Activated CD8-positive, alpha-beta T cell treated with anti-CD3 and anti-CD28 coated beads for 36 hours (primary cell): ENCODE data around the gene LMNA. TPM values are rescaled to one million over a fixed set of nuclear protein-coding genes. Genes with fewer than 3 reads are reported as not detected.

Experiments used
- ATAC-seq: fragments of 200-7000 bp; cut with Tn5 transposase; one replicate; pipeline ENCODE4 v1.10.0; 2021; ENCODE audit warnings: mild to moderate bottlenecking, moderate library complexity
- CTCF ChIA-PET: fragments of 350-600 bp; sonication (Branson Sonifier 250); formaldehyde crosslinking; loops from one replicate; lab custom pipeline; 2021; ENCODE audit warnings: antibody characterized with exemption; lab: Charles Lee
- POLR2A ChIA-PET: fragments of 350-600 bp; sonication (Branson Sonifier 250); formaldehyde crosslinking; loops from one replicate; lab custom pipeline; 2021; ENCODE audit warnings: antibody characterized with exemption; lab: Charles Lee
- DNase-seq: peaks from one replicate; pipeline ENCODE4 v3.0.0-alpha.2; 2020
- H3K27ac Mint-ChIP-seq: one replicate; pipeline ENCODE4 v1.8.0; 2021; ENCODE audit warnings: mild to moderate bottlenecking, mixed read lengths
- H3K27me3 Mint-ChIP-seq: one replicate; pipeline ENCODE4 v1.8.0; 2021; ENCODE audit warnings: mixed read lengths
- H3K36me3 Mint-ChIP-seq: one replicate; pipeline ENCODE4 v1.8.0; 2021; ENCODE audit warnings: low read depth, mixed read lengths
- H3K4me1 Mint-ChIP-seq: one replicate; pipeline ENCODE4 v1.8.0; 2021; ENCODE audit warnings: low read depth, mixed read lengths
- H3K4me3 Mint-ChIP-seq: one replicate; pipeline ENCODE4 v1.8.0; 2021; ENCODE audit warnings: mild to moderate bottlenecking, moderate library complexity, mixed read lengths
- H3K9me3 Mint-ChIP-seq: one replicate; pipeline ENCODE4 v1.8.0; 2021; ENCODE audit warnings: mixed read lengths
- CTCF ChIP-seq: fragments of 200-600 bp; IDR thresholded peaks from one replicate; pipeline ENCODE4 v1.8.0; 2022; ENCODE audit warnings: antibody characterized with exemption, mild to moderate bottlenecking
- intact Hi-C: fragments of 100-400 bp; cut with micrococcal nuclease; formaldehyde crosslinking; loops from one replicate; pipeline ENCODE4 v1.10.0; 2022
- total RNA-seq, 2 experiments: library from RNA; stranded (reverse); gene quantifications; one replicate each; pipeline ENCODE4 v1.2.3, GENCODE V29; 2021

Gene LMNA
- total RNA-seq, 2 experiments from 2014 or later: 51.8 to 56.6 TPM

DNA sequence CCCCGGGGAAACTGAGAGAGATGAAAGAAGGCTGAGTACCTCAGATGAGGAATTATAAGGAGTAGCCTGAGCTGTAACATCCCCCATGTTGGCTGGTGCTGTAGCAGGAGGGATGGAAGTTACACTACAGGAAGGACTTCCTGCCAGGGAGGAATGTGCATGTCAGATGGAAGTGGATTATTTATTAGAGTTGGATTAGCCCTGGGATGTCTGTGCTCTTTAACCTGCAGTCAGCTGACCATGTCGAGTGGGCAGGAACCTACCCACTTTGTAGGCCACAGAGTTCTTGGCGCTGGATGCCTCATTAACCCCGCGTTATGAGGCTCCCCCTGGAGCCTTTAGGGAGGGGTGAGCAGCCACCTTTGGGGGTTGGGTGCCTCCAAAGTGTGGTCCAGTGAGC, 38.1 kb downstream of the LMNA start:
- Mint-ChIP-seq H3K4me3 (no peak overlapping the region), H3K36me3 (peaks cover 2% of the 10 kb centered on the region), H3K4me1 (peaks cover 85% of the 10 kb centered on the region), H3K27me3 (no peaks in the 10 kb centered on the region), H3K27ac (peak overlapping the region; percentile 75), H3K9me3 (no peaks in the 10 kb centered on the region)
- CTCF ChIA-PET: interaction anchor here (0.9 to 13.2 kb wide), 5 partner anchors 11 to 71 kb away, joined by 3 to 269 read pairs (median 4); no protein-coding TSS in a partner anchor
- DNase-seq (peak; percentile 64), ATAC-seq (peak; percentile 17)
- POLR2A ChIA-PET: interaction anchor here (1.7 to 7.4 kb wide), 3 partner anchors 12 to 71 kb away, joined by 4 to 60 read pairs (median 24); partner anchors contain the start of gene PMF1
- intact Hi-C loops: no loop called here
- no peak for TF ChIP-seq CTCF

DNA sequence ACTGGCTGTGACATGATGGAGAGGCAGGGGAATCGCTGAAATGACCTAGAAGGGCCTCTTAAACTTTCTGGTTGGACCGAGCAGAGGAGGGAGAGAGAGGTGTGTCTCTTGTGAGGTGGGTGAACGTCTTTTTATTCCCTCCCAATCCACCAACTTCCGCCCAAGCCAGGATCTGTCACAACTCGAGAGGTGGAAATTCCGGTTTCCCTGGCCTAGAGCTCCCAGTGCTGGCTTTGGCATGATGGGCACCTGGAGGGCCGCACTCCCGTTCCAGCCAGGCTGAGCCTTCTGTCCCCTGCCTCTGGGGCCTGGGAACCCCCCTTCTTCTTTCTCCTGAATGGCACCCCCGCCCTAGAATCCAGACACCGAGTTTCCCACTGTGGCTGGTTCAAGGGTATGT, 38.9 kb downstream of the LMNA start, which contains the start of gene SEMA4A:
SEMA4A (plus strand) TSS at position 224 of the 400 bp plus-strand sequence. CDS start 994 bp downstream, outside the sequence.
- Mint-ChIP-seq H3K27me3 (no peaks in the 10 kb centered on the region), H3K4me3 (peak within 1 kb of the TSS; percentile 83), H3K27ac (peak within 1 kb of the TSS; percentile 78), H3K4me1 (peaks cover 84% of the 10 kb centered on the region), H3K9me3 (no peaks in the 10 kb centered on the region), H3K36me3 (peaks cover 3% of the 10 kb centered on the region)
- no peak for TF ChIP-seq CTCF
- intact Hi-C loops: no loop called here
- ChIA-PET CTCF (interaction anchor here (1.1 to 5.0 kb wide), 3 partner anchors 11 to 73 kb away, joined by 3 to 27 read pairs (median 4); no protein-coding TSS in a partner anchor), POLR2A (interaction anchor here (0.8 to 7.4 kb wide), 5 partner anchors 11 to 103 kb away, joined by 3 to 60 read pairs (median 3); no protein-coding TSS in a partner anchor)
- no peak for DNase-seq
- no peak for ATAC-seq

DNA sequence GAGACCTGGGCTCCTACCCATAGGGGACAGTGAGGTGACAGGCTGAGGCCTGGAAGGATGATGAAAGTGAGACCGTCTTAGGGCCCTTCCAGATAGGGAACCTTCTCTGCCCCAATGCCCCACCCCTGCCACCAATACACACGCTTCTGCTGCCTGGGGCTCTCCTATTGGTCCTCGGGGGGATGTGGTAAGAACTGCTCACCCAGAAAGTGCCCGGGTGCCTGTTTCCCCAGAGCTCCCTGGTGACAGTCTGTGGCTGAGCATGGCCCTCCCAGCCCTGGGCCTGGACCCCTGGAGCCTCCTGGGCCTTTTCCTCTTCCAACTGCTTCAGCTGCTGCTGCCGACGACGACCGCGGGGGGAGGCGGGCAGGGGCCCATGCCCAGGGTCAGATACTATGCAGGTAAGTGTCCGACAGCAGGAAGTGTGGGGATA, 39.8 kb downstream of the LMNA start:
- no peaks in the 10 kb centered on the region for H3K9me3 Mint-ChIP-seq
- intact Hi-C loops: no loop called here
- ATAC-seq (peak; percentile 87), DNase-seq (peak; percentile 81)
- no peak for TF ChIP-seq CTCF
- ChIA-PET CTCF (interaction anchor here (0.9 to 5.0 kb wide), 4 partner anchors 35 to 105 kb away, joined by 3 to 27 read pairs (median 4); no protein-coding TSS in a partner anchor), POLR2A (interaction anchor here (0.5 to 7.4 kb wide), 10 partner anchors 10 to 347 kb away, joined by 3 to 60 read pairs (median 4); partner anchors contain the start of gene PMF1)
- H3K4me1 Mint-ChIP-seq: peaks cover 85% of the 10 kb centered on the region
- H3K27me3 Mint-ChIP-seq: no peaks in the 10 kb centered on the region
- H3K36me3 Mint-ChIP-seq: peaks cover 7% of the 10 kb centered on the region
- peak overlapping the region; percentile 78 for H3K27ac Mint-ChIP-seq
- peak overlapping the region; percentile 83 for H3K4me3 Mint-ChIP-seq

DNA sequence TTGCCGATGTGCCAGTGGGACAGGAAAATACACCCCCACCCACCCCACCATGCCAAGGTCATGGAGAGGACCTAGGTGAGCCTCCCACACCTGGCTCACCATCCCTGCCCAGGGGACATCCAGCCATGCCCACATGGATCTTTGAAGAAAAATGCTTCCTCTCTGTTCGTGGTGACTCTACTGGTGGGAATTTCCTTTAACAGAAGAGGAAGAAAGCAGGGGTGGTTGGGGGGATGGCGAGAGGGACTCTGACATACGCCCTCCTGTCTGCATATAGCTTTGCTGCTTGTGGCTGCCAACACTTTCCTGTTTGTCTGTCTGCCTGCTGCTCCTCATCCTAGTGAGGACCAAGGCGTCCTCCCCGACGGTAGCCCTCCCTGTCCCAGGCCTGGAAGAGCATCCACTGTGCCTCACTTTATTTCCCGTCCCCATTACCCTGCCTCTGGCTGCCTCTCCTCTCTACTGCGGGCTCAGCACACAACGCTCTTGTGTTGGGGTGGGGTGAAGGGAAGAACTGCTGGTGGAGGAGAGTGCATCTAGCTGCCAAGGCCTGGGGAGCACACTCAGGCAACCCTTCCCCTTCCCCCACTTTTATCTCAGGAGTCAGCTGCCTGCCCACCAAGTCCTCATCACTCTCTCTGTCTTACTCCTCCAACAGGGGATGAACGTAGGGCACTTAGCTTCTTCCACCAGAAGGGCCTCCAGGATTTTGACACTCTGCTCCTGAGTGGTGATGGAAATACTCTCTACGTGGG, 41.4 kb downstream of the LMNA start:
- ChIA-PET POLR2A (interaction anchor here (0.6 to 7.4 kb wide), 6 partner anchors 9 to 126 kb away, joined by 3 to 60 read pairs (median 7); partner anchors contain the start of genes PMF1 and SMG5), CTCF (interaction anchor here (1.2 to 5.0 kb wide), 3 partner anchors 10 to 70 kb away, joined by 3 to 27 read pairs (median 5); no protein-coding TSS in a partner anchor)
- peak overlapping the region; percentile 8 for H3K27ac Mint-ChIP-seq
- ATAC-seq: no peak
- TF ChIP-seq CTCF: no peak
- no peaks in the 10 kb centered on the region for H3K9me3 Mint-ChIP-seq
- H3K27me3 Mint-ChIP-seq: no peaks in the 10 kb centered on the region
- intact Hi-C loops: no loop called here
- peaks cover 84% of the 10 kb centered on the region for H3K4me1 Mint-ChIP-seq
- DNase-seq: no peak
- H3K36me3 Mint-ChIP-seq: peaks cover 12% of the 10 kb centered on the region
- peak overlapping the region; percentile 83 for H3K4me3 Mint-ChIP-seq
